ENCODE measurements around the gene CUBN.

CUBN gene

DNA sequence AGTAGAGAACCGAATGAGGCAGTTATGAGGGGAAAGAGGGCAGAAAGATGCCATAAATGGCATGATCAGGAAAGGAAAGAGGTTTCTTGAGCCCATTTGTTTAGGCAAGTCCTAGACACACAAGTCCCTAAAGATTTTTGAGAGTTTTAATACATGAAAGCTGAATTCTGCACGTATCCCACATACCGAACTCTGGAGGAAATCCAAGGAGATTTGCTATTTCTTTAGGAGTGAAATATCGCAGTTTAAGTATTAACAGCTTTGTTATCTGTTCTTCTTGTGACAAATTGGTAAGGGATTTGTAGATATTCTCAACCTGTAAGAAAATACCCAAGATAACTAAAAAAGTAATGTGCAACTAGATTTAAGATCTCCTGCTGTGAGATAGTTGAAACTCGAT is 23.7 kb upstream of the CUBN start:
- H3K4me1 ChIP-seq = no peaks in the 10 kb centered on the region
- no peaks in the 10 kb centered on the region for H3K27me3 ChIP-seq (ENCODE audit: control insufficient read depth, insufficient read depth, low read length)
- no peak overlapping the region for H3K4me3 ChIP-seq (ENCODE audit: low read depth, low read length)
- H3K9ac ChIP-seq = no peak overlapping the region
- no peaks in the 10 kb centered on the region for H3K36me3 ChIP-seq (ENCODE audit: control insufficient read depth, insufficient read depth, low read length)
- H3K27ac ChIP-seq = no peak overlapping the region
- H3K4me2 ChIP-seq (ENCODE audit: low read length) = no peak overlapping the region
- TF ChIP-seq, protein P1, sequence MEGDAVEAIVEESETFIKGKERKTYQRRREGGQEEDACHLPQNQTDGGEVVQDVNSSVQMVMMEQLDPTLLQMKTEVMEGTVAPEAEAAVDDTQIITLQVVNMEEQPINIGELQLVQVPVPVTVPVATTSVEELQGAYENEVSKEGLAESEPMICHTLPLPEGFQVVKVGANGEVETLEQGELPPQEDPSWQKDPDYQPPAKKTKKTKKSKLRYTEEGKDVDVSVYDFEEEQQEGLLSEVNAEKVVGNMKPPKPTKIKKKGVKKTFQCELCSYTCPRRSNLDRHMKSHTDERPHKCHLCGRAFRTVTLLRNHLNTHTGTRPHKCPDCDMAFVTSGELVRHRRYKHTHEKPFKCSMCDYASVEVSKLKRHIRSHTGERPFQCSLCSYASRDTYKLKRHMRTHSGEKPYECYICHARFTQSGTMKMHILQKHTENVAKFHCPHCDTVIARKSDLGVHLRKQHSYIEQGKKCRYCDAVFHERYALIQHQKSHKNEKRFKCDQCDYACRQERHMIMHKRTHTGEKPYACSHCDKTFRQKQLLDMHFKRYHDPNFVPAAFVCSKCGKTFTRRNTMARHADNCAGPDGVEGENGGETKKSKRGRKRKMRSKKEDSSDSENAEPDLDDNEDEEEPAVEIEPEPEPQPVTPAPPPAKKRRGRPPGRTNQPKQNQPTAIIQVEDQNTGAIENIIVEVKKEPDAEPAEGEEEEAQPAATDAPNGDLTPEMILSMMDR (IDR thresholded peaks at IDR 0.05) = no peak
- no peak overlapping the region for H2AFZ ChIP-seq
- no peaks in the 10 kb centered on the region for H3K79me2 ChIP-seq
- no peaks in the 10 kb centered on the region for H3K9me3 ChIP-seq (ENCODE audit: control insufficient read depth, low read length)

DNA sequence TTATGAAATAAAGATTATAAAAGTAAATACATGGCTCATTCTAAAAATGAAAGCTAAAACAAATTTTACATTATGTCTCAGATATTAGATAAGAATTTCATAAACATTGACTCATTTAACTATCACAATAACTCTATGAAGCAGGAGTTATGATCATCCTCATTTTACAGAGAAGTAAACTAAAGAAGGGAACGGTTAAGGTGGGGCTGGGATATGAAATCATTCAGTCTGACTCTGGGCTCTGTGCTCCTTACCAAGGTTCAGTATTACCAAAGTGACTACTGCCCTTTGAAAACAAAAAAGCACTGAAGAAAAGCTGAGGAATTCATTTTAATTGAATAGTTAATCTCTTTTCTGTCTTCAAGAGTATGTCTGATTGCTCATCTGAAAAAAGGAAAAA is 22.1 kb upstream of the CUBN start:
- Histone ChIP-seq H2AFZ (no peak overlapping the region), H3K9ac (no peak overlapping the region), H3K27me3 (ENCODE audit: control insufficient read depth, insufficient read depth, low read length) (no peaks in the 10 kb centered on the region), H3K4me2 (ENCODE audit: low read length) (no peak overlapping the region), H3K9me3 (ENCODE audit: control insufficient read depth, low read length) (no peaks in the 10 kb centered on the region), H3K79me2 (no peaks in the 10 kb centered on the region), H3K4me1 (no peaks in the 10 kb centered on the region), H3K27ac (no peak overlapping the region), H3K36me3 (ENCODE audit: control insufficient read depth, insufficient read depth, low read length) (no peaks in the 10 kb centered on the region), H3K4me3 (ENCODE audit: low read depth, low read length) (no peak overlapping the region)
- TF ChIP-seq, protein P1 (IDR thresholded peaks at IDR 0.05) = no peak

DNA sequence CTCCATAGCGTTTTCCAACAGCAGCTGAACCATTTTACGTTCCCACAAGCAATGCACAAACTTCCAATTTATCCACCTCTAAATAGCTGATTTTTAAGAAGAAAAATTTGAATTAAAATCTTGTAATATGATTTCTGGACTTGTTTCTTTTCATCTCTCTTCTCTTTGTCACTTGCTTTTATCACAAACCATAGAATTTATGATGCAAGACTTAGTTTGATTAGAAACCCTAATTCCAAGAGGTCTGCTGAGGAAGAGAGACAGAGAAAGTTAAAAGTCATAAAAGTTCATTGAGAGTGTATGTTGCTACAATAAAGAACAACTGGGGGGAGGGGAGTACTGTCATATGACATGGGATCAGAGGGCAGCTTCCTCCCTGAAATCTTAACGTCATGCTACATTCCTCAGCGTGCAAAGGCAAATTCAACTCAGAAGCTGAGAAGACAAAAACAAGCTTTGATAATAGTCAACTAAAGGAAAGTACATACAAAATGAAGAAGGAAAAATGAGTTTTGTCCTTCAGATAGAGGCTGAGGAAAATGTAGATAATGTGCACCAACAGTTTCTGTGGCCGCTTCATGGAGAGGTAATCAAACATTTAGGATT is 18.4 kb upstream of the CUBN start:
- Histone ChIP-seq H3K27me3 (ENCODE audit: control insufficient read depth, insufficient read depth, low read length) (no peaks in the 10 kb centered on the region), H3K36me3 (ENCODE audit: control insufficient read depth, insufficient read depth, low read length) (no peaks in the 10 kb centered on the region), H2AFZ (no peak overlapping the region), H3K9ac (no peak overlapping the region), H3K27ac (no peak overlapping the region), H3K4me1 (no peaks in the 10 kb centered on the region), H3K4me2 (ENCODE audit: low read length) (no peak overlapping the region), H3K79me2 (no peaks in the 10 kb centered on the region), H3K9me3 (ENCODE audit: control insufficient read depth, low read length) (peaks cover 2% of the 10 kb centered on the region), H3K4me3 (ENCODE audit: low read depth, low read length) (no peak overlapping the region)
- TF ChIP-seq, protein P1 (IDR thresholded peaks at IDR 0.05) = no peak

DNA sequence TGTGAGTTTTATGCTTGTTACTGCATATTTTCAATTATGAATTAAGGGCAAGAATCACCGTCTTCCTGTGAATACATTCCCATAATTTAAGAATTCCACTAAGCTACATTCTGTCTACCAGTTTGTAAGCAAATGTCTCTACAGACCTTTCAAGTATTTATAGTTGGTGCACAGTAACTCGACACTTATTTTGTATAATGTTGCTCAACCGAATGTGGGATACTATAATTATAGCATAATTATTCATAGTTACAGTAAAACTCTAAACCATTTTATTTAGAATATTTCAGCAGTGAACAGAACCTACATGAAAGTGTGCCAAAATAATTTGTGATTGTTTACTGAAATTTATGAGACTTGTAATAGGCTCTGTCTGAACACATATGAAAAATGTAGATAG is 17.3 kb upstream of the CUBN start:
- Histone ChIP-seq H3K9me3 (ENCODE audit: control insufficient read depth, low read length) (peaks cover 2% of the 10 kb centered on the region), H3K4me1 (no peaks in the 10 kb centered on the region), H3K4me2 (ENCODE audit: low read length) (no peak overlapping the region), H3K9ac (no peak overlapping the region), H3K79me2 (no peaks in the 10 kb centered on the region), H3K4me3 (ENCODE audit: low read depth, low read length) (no peak overlapping the region), H2AFZ (no peak overlapping the region), H3K27me3 (ENCODE audit: control insufficient read depth, insufficient read depth, low read length) (no peaks in the 10 kb centered on the region), H3K27ac (no peak overlapping the region), H3K36me3 (ENCODE audit: control insufficient read depth, insufficient read depth, low read length) (no peaks in the 10 kb centered on the region)
- TF ChIP-seq, protein P1 (IDR thresholded peaks at IDR 0.05) = no peak

DNA sequence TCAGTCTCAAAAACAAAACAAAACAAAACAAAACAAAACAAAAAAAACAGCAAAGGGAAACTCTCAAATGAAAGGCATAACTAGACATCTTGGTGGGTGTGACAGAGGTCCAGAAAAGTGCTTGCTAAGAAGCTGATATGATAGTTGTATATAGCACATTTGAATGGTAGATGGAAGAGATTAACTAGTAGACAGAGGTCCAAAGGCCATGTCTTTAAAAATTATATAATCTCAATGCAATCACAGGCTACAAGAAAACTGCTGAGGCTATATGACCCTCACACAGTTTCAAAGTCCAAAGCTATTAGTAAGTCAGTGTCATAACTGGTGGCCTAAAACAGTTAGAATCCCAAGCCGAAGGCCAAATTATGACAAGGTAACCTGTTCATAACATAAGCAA is 15.6 kb upstream of the CUBN start:
- TF ChIP-seq, protein P1 (IDR thresholded peaks at IDR 0.05) = no peak
- H3K9ac ChIP-seq = no peak overlapping the region
- no peak overlapping the region for H3K4me2 ChIP-seq (ENCODE audit: low read length)
- no peak overlapping the region for H3K27ac ChIP-seq
- H3K4me1 ChIP-seq = no peaks in the 10 kb centered on the region
- H3K9me3 ChIP-seq (ENCODE audit: control insufficient read depth, low read length) = peaks cover 2% of the 10 kb centered on the region
- H3K36me3 ChIP-seq (ENCODE audit: control insufficient read depth, insufficient read depth, low read length) = no peaks in the 10 kb centered on the region
- H3K79me2 ChIP-seq = no peaks in the 10 kb centered on the region
- H2AFZ ChIP-seq = no peak overlapping the region
- no peaks in the 10 kb centered on the region for H3K27me3 ChIP-seq (ENCODE audit: control insufficient read depth, insufficient read depth, low read length)
- no peak overlapping the region for H3K4me3 ChIP-seq (ENCODE audit: low read depth, low read length)

Measured in parathyroid adenoma (tissue), 2 donors.